Measurements from ENCODE around the gene MTHFD1L.
A peak's percentile ranks its signal among the peaks of the same experiment; 100 is the strongest.

MTHFD1L gene

GRCh38 chr6:150866147-150866990, 867 bp downstream of the MTHFD1L start:
- DNase-seq (ENCODE audit: low read depth) = no peak

- no peak for DNase-seq (ENCODE audit: low read depth)
Measured at GRCh38 chr6:150866991-150867501, 1.5 kb downstream of the MTHFD1L start.

- DNase-seq (ENCODE audit: low read depth) = no peak
Measured at GRCh38 chr6:150868759-150869158, 3.3 kb downstream of the MTHFD1L start.

- no peak for DNase-seq (ENCODE audit: low read depth)
Measured at GRCh38 chr6:150874179-150874578, 8.7 kb downstream of the MTHFD1L start.

DNA sequence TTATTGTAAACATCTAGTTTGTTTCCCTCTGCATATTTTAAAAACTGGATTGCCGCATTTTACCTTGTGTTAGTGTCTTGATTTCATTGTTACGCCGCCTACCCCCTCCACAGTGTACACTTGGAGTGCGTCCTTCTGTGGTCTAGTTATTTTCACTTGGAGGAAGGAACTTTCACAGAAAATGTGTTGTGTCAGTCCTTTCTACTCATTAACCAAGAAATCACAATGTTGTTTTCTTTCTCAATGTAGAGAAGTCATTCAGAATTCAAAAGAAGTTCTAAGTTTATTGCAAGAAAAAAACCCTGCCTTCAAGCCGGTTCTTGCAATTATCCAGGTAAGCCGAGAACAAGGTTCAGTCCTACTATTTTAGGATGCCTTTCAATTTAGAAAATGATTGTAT, 10.3 kb downstream of the MTHFD1L start:
- no peak for DNase-seq (ENCODE audit: low read depth)

DNA sequence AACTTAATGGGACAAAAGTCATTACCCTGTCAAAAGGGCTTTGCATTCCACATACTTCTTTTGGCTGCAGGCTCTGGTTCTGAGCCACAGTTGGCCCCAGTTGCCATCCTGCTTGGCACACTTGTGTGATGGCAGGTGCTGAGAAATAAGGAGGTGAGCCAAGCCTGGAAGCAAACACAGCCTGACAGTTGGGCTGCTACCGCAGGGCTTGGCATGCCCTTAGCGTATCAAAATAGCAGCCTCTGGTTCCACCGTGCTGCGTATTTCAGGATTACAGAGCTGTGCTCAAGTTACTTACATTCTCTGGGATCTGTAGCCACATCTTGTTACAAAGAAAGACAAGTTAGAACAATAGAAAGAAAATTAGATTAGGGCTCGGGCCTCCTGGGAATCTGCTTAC, 11.1 kb downstream of the MTHFD1L start:
- DNase-seq (ENCODE audit: low read depth) = no peak

DNA sequence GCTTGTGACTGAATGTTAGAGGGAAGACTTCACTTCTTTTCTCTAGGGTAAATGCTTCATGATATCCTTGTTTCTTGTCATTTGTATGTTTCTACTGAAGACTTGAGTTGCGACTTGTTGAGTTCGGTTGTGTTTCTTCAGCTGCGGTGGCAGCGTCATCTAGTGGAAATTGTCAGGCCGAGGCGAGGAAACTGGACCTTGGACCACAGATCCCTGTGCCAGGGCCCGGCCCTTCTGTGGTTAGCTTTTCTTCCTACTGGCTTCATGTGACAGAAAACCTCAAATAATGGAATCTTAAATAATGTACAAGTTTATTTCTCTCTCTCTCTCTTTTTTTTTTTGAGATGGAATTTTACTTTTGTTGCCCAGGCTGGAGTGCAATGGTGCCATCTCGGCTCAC, 12.4 kb downstream of the MTHFD1L start:
- DNase-seq (ENCODE audit: low read depth) = no peak

- no peak for DNase-seq (ENCODE audit: low read depth)
Measured at GRCh38 chr6:150878347-150879213, 13.1 kb downstream of the MTHFD1L start.

DNA sequence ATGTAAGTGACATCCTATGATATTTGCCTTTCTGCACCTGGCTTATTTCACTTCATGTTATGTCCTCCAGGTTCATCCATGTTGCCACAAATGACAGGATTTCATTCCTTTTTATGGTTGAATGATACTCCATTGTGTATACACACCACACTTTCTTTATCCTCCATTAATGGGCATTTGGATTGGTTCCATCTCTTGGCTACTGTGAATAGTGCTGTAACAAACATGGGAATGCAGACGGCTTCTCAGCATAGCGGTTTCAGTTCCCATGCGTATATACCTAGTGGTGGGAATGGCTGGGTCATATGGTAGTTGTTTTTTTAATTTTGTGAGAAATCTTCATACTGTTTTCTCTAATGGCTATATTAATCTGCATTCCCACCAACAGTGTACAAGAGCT, 14.8 kb downstream of the MTHFD1L start:
- no peak for DNase-seq (ENCODE audit: low read depth)

DNA sequence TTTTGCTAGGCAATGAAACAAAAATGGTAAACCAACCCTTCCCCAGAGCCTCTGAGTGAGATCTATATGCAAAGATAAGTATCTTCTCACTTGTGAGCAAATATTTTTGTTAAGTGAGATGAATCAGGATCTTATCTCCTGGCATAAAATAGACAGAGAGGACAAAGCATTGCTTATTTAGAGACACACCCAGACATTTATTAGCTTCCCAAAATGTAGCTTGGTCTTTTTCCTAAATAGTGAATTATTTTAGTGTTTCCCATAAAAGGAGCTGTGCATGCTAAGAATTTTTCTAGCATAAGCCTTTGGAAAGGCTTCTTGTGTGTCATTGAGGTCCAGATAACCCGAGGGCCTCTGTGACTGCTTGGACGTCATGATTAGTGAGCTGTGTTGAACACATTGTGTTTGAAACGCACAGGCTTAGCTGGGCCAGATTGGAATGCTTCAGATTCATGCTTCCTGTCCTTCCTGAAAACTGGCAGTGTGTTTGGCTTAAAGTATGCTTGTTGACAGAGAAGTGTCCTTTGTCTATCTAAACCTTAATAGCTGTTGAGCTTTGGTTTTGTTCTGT, 16.5 kb downstream of the MTHFD1L start:
- peak; percentile 78 for DNase-seq (ENCODE audit: low read depth)

GRCh38 chr6:150883521-150883920, 18.0 kb downstream of the MTHFD1L start:
- DNase-seq (ENCODE audit: low read depth) = no peak

- no peak for DNase-seq (ENCODE audit: low read depth)
Measured at GRCh38 chr6:150886155-150886554, 20.7 kb downstream of the MTHFD1L start.

GRCh38 chr6:150887978-150888563, 22.6 kb downstream of the MTHFD1L start:
- no peak for DNase-seq (ENCODE audit: low read depth)

DNA sequence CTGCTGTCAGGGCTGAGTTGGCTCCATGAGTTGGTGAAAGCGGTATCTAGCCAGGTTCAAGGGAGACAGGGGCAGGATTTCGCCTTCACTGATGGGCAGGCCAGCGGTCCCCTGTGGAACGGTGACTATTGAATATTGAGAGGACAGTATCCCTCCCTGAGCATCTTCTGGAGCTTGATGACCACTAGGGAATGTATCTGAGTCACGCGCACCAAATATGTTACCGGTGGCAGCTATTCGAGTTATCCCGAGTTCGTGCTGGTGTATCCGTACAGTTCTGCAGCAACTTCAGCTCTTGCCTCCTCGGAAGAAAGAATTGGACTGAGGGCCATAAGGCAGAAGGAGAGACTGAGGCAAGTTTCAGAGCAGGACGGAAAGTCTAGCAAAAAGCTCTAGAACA, 24.8 kb downstream of the MTHFD1L start:
- no peak for DNase-seq (ENCODE audit: low read depth)

DNA sequence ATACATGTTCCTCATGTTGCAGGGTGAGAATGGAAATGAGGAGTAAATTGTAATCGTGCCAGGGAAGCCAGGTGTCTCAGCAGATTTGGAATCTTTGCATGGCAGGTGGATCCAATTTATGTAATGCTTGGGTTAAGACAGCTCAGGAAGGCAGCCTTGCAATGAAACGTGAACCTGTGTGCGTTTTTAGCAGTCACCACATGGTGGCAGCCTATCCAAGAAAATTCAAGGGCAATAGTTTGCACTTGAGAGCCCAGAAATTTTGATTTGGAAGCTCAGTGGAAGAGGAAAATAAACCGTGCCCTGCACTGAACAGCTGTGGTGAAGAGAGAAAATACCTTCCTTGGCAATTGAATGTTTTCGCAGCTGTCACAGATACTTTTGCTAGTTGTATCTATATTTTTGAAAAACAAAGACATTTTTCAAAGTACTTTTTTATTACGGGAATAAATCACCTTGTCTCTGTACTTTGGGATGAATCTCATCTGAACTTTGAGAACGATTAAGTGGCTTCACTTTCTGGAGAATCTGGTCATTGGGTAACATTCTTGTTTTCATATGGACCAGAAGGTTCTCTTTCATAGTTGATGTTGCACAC, 26.5 kb downstream of the MTHFD1L start:
- DNase-seq (ENCODE audit: low read depth) = peak; percentile 49

GRCh38 chr6:150894191-150894744, 28.8 kb downstream of the MTHFD1L start:
- no peak for DNase-seq (ENCODE audit: low read depth)

DNA sequence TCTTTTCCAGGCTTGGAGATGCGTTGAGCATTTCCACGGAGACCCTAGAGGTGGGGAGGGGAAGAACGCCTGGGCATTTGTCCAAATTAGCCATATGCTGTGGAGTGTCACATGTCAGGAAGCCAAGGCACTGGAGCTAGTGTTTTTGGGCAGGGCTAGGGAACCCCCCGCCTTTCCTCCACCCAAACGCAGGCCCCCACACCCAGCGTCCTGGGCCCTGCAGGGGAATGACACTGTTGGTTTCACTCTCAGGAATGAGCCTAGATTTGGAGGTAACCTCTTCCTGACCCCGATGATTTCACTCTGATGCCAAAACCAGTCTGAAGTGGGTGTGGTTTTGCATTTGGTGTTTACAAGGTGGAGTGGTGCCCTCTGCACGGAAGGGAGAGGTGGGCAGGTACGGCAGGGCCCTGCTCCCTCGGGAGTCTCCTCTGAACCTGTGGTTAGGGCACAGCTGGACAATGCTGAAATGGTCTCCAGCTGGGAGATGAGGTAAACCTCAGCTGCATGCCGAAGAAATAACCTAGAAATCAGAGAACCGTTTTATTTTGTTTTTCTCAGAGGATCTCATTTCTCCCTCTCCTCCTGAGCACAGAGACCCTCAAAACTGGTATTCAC, 29.5 kb downstream of the MTHFD1L start:
- no peak for DNase-seq (ENCODE audit: low read depth)

DNA sequence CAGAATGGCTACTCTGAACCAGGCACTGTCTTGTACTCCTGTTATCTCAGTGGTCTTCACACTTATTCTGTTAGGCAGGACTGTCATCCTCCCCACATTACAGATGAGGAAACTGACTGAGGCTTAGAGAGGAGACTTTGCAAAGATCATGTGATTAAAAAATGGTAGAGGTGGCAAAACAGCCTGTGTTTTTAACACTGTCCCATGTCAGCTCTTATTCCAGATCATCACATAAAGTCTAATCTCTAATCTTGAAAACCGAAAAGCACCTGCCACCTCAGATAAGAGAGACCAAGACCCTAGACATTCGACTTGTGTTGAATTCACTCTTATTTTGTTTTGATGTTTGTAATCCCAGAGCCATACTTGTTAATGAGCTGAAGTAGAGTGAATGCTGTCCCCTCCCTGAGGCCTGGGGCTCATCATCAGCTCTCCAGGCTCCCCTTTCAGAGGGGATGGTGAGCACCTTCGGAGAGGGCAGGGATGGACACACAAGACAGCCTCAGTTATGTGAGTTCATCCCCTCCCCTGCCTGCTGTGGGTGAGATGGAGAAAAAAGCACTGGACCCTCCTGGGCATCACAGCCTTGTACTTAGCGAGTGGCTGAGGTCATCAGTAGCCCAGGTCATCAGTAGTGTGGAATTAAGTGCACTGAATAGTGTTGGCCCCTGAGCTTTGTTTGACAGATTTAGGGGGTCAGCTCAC, 30.6 kb downstream of the MTHFD1L start:
- DNase-seq (ENCODE audit: low read depth) = no peak

GRCh38 chr6:150897400-150897943, 32.0 kb downstream of the MTHFD1L start:
- DNase-seq (ENCODE audit: low read depth) = no peak
